ENCODE results near the gene PLA2G5. TPM values are rescaled to one million over a fixed set of nuclear protein-coding genes. Genes with fewer than 3 reads are reported as not detected.
A peak's percentile ranks its signal among the peaks of the same experiment; 100 is the strongest.
"Not testable (repeated sequence)": the region's sequence is repeated elsewhere in the genome, so short reads cannot be mapped to it uniquely, and the experiment has no call there.

The PLA2G5 gene
- total RNA-seq, 8 experiments from 2014 or later = 0.11 to 14.6 (median 0.55) TPM; not detected in 3

DNA sequence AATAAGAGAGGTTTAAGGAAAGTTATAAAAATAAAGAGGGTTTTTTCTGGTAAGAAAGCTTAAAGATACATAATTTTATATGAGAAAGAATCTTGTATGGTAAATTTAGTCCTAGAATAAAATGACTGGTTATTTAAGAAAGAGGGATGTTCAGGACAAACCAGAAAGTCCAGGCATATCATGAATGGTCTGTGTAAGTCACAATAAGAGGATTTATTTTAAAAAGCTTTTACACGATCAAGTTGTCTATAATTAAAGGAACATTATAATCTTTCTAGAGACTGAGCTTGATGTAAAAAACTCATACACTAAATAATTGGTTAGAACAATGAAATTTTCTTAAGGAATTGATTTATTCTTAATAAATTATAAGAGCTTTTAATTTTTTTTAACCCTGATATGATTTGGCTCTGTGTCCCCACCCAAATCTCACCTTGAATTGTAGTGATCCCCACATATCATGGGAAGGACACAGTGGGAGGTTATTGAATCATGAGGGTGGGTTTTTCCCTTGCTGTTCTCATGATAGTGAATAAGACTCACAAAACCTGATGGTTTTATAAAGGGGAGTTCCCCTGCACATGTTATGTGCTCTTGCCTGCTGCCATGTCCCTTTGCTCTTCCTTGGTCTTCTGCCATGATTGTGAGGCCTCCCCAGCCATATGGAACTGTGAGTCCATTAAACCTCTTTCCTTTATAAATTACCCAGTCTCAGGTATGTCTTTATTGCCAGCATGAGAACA, 20.8 kb upstream of the PLA2G5 start:
- H3K4me3 ChIP-seq; ATAC-seq (replicated peaks in 6 of 8); H3K27ac ChIP-seq; H3K4me1 ChIP-seq (replicated peaks in 1 of 2); in situ Hi-C loops (cut with MboI; ENCODE audit: low pct_unique_long_range_greater_than_20kb in 2 of 9, low sequenced_read_pairs in 9 of 9, unreplicated experiment in 9 of 9): not testable (repeated sequence)
- WGBS, 10 experiments = 20 to 89% (median 78%) methylated on average over 1 of the region's 1 CpG; no CpG with 5 or more reads in 2 of the 10 experiments

DNA sequence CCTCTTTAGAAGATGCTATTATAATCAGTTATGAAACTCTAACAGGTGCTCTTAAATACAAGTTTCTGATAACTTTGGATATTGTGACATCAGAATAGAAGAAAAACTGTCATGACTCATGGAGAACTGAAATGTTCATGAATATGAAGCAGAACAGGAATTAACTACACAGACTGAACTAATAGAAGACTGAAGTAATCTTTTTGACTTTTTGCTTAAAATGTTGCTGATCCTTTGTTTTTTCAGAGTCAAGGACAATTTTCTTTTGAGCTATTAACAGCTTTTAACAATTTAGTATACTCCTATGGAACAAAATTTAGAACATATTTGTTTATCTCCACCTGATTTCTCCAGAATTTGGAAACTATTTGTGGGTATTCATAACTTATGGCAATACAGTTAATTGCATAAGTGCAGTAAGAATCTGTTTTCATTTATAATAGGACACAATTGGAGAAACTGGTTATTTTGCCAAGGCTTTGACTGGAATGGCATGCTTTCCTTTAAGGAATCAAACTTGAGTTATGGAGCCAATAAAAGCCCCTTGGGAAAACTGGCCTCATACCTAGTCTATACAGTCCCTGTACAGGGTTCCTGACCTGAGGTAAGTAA, 18.7 kb upstream of the PLA2G5 start:
- Histone ChIP-seq H3K4me1 (replicated peaks in 1 of 2) (no peaks in the 10 kb centered on the region), H3K27ac (no peak overlapping the region), H3K4me3 (no peak overlapping the region)
- ATAC-seq (replicated peaks in 6 of 8) = no peak
- in situ Hi-C loops (cut with MboI; ENCODE audit: low pct_unique_long_range_greater_than_20kb in 2 of 9, low sequenced_read_pairs in 9 of 9, unreplicated experiment in 9 of 9) = no loop called here

DNA sequence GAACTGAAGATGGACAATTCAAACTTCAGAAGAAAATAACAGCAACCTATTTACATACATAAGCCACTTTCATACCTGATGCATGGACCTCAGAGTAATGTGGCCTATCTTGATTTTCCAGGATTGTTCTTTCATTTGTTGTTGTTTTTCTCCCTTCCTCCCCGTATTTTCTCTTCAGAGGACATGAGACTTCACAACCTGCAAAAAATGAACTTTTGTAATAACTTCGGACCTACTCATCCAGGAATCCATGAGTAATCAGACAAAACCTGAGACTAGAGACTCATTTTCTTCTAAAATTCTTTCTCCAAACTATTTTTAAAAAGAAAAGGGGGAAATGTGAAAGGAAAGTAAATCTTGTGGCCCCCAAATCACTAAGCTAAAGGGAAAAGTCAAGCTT, 17.6 kb upstream of the PLA2G5 start:
- WGBS, 10 experiments = 10 to 77% (median 51%) methylated on average over 1 to 2 of the region's 2 CpGs
- ATAC-seq (replicated peaks in 6 of 8) = no peak

DNA sequence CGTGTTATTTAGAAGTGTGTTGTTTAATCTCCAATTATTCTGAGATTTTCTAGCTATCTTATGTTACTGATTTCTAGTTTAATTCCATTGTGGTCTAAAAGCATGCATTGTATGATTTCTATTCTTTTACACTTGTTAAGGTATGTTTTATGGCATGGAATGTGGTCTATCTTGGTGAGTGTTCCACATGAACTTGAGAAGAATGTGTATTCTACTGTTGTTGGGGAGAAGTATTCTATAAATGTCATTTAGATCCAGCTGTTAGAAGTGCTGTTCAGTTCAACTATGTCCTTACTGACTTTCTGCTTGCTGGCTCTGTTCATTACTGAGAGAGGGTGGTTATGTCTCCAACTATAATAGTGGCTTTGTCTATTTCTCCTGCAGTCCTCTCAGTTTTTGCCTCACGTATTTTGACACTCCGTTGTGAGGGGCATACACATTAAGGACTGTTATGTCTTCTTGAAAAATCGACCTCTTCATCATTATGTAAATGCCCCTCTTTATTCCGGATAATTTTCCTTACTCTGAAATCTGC, 12.0 kb upstream of the PLA2G5 start:
- Histone ChIP-seq H3K4me1 (replicated peaks in 1 of 2) (no peaks in the 10 kb centered on the region), H3K27ac (no peak overlapping the region), H3K4me3 (no peak overlapping the region)
- no peak for ATAC-seq (replicated peaks in 6 of 8)
- WGBS, 10 experiments = 13 to 78% (median 56%) methylated on average over 2 to 5 of the region's 5 CpGs
- in situ Hi-C loops (cut with MboI; ENCODE audit: low pct_unique_long_range_greater_than_20kb in 2 of 9, low sequenced_read_pairs in 9 of 9, unreplicated experiment in 9 of 9) = no loop called here

More for the DNA sequence above, 17.6 kb upstream of the PLA2G5 start:
- Histone ChIP-seq H3K4me3 (no peak overlapping the region), H3K27ac (no peak overlapping the region), H3K4me1 (replicated peaks in 1 of 2) (no peaks in the 10 kb centered on the region)
- in situ Hi-C loops (cut with MboI; ENCODE audit: low pct_unique_long_range_greater_than_20kb in 2 of 9, low sequenced_read_pairs in 9 of 9, unreplicated experiment in 9 of 9) = no loop called here

DNA sequence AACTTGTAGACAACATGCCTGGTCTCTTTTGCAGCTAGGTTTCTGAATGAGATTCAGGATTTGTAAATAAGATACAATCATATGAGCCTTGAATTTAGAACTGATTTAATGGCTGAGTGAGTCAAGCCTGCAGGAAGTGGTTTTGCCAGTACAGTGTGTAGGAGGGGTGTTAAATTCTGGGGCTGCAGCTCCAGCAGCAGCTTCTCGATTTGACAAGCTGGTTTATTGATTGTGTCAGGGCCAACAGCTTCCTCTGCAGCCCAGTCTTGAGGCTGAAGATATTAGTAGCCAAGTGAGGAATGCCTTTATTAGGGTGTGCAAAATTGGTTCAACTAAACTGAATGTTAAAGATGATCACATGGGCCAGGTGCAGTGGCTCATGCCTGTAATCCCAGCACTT, 11.5 kb upstream of the PLA2G5 start:
- Histone ChIP-seq H3K27ac (no peak overlapping the region), H3K4me3 (no peak overlapping the region), H3K4me1 (replicated peaks in 1 of 2) (no peaks in the 10 kb centered on the region)
- 0 to 80% (median 41%) methylated on average over 1 of the region's 1 CpG; no CpG with 5 or more reads in 4 of the 10 experiments for WGBS, 10 experiments
- peak in 6 of 8 experiments; percentile 24 to 86 (median 80) for ATAC-seq (replicated peaks in 6 of 8)
- in situ Hi-C loops (cut with MboI; ENCODE audit: low pct_unique_long_range_greater_than_20kb in 2 of 9, low sequenced_read_pairs in 9 of 9, unreplicated experiment in 9 of 9) = no loop called here

DNA sequence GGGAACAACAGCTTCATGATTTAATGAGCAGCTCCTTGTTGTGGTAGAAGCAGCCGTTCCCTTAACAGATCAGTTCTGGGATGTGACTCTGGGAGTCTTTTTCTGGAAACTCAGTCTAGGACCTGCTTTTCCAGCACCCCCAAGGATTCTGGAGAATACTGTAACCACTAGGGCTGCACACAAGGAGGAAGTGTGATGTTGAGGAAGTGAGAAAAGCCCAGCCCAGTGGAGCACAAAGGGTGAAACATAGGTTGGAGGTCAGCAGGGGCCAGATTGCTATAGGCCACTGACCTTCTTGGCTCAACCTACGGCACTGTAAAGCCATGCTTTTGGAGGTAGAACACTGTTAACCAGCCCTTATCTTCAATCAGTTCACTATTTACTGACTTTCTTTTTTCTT, 10.1 kb upstream of the PLA2G5 start:
- Histone ChIP-seq H3K27ac (no peak overlapping the region), H3K4me1 (replicated peaks in 1 of 2) (no peaks in the 10 kb centered on the region), H3K4me3 (no peak overlapping the region)
- in situ Hi-C loops (cut with MboI; ENCODE audit: low pct_unique_long_range_greater_than_20kb in 2 of 9, low sequenced_read_pairs in 9 of 9, unreplicated experiment in 9 of 9) = no loop called here
- ATAC-seq (replicated peaks in 6 of 8) = no peak
- WGBS, 10 experiments = 86 to 100% (median 98%) methylated on average over 1 to 2 of the region's 2 CpGs; no CpG with 5 or more reads in 4 of the 10 experiments

DNA sequence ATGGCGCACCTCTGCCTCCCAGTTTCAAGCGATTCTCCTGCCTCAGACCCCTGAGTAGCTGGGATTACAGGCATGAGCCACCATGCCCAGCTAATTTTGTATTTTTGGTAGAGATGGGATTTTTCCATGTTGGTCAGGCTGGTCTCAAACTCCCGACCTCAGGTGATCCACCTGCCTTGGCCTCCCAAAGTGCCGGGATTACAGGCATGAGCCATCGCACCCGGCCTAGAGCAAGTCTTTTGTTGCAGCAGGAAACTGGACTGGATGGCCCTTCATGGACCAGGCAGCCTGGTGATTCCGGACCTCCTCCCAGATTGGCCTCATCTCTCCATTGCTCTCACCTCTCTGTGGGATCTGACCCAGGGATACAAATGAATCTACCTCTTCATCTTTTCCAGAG, 9.2 kb upstream of the PLA2G5 start:
- ATAC-seq (replicated peaks in 6 of 8); H3K4me3 ChIP-seq; in situ Hi-C loops (cut with MboI; ENCODE audit: low pct_unique_long_range_greater_than_20kb in 2 of 9, low sequenced_read_pairs in 9 of 9, unreplicated experiment in 9 of 9); H3K4me1 ChIP-seq (replicated peaks in 1 of 2); H3K27ac ChIP-seq: not testable (repeated sequence)
- 86 to 100% (median 98%) methylated on average over 1 to 5 of the region's 7 CpGs; no CpG with 5 or more reads in 4 of the 10 experiments for WGBS, 10 experiments

DNA sequence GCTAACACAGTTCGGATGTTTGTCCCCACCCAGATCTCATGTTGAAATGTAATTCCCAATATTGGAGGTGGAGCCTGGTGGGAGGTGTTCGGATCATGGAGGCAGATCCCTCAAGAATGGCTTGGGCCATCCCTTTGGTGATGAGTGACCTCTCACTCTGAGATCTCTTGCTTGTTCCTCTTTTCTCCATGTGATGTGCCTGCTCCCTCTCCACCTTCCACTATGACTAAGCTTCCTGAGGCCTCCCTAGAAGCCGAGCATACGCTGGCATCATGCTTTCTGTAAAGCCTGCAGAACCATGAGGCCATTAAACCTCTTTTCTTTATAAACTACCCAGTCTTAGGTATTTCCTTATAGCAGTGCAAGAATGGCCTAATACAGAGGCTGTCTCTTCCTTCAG, 8.1 kb upstream of the PLA2G5 start:
- in situ Hi-C loops (cut with MboI; ENCODE audit: low pct_unique_long_range_greater_than_20kb in 2 of 9, low sequenced_read_pairs in 9 of 9, unreplicated experiment in 9 of 9) = no loop called here

DNA sequence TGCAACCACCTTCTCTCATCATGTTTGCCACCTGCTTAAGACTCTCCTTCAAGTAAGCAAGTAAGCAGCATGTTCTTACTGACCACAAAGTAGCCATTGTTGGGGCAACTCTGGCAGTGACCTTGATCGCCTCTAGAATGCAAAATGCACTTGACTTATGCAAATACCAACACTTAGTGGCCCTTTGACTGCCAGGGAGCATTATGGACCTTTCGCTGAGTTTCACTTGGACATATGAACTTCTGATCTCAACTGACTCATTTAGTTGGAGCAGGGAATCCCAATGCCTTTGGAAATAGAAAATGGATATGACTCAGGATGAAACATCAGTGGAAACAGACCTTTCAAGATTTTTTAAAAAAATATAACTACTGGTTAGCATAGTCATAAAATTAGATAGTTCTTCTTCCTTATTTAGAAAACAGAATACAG, 6.1 kb upstream of the PLA2G5 start:
- in situ Hi-C loops (cut with MboI; ENCODE audit: low pct_unique_long_range_greater_than_20kb in 2 of 9, low sequenced_read_pairs in 9 of 9, unreplicated experiment in 9 of 9) = no loop called here
- ATAC-seq (replicated peaks in 6 of 8) = peak in 2 of 8 experiments; percentile 84 to 86
- Histone ChIP-seq H3K4me3 (no peak overlapping the region), H3K4me1 (replicated peaks in 1 of 2) (no peaks in the 10 kb centered on the region), H3K27ac (no peak overlapping the region)
- 0 to 84% (median 67%) methylated on average over 1 to 2 of the region's 2 CpGs; no CpG with 5 or more reads in 1 of the 10 experiments for WGBS, 10 experiments

More for the DNA sequence above, 8.1 kb upstream of the PLA2G5 start:
- 58 to 95% (median 88%) methylated on average over 3 to 4 of the region's 4 CpGs; no CpG with 5 or more reads in 3 of the 10 experiments for WGBS, 10 experiments
- H3K4me3 ChIP-seq = no peak overlapping the region
- no peaks in the 10 kb centered on the region for H3K4me1 ChIP-seq (replicated peaks in 1 of 2)
- ATAC-seq (replicated peaks in 6 of 8) = no peak
- H3K27ac ChIP-seq = no peak overlapping the region

DNA sequence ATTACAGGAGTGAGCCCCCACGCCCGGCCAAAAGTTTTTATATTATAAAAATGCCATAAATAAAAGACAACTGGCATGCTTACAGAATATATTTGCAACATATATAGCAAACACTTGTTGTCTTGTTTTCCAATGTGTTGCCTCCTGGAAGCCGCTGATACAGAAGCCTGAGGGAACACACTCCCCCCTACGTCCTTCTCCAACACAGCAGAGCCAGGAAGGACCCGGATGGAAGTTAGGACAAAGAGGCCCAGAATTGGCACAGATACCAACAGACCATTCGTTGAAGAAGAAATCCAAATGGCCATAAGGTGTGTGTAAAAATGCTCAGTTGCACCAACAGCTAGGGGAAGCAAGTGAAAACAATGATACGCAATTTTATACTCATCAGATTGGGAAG, 1.3 kb upstream of the PLA2G5 start:
- ATAC-seq (replicated peaks in 6 of 8) = no peak
- Histone ChIP-seq H3K4me3 (no peak overlapping the region), H3K27ac (no peak overlapping the region), H3K4me1 (replicated peaks in 1 of 2) (no peaks in the 10 kb centered on the region)
- WGBS, 10 experiments = 10 to 100% (median 90%) methylated on average over 1 to 7 of the region's 7 CpGs; no CpG with 5 or more reads in 3 of the 10 experiments
- in situ Hi-C loops (cut with MboI; ENCODE audit: low pct_unique_long_range_greater_than_20kb in 2 of 9, low sequenced_read_pairs in 9 of 9, unreplicated experiment in 9 of 9) = no loop called here

DNA sequence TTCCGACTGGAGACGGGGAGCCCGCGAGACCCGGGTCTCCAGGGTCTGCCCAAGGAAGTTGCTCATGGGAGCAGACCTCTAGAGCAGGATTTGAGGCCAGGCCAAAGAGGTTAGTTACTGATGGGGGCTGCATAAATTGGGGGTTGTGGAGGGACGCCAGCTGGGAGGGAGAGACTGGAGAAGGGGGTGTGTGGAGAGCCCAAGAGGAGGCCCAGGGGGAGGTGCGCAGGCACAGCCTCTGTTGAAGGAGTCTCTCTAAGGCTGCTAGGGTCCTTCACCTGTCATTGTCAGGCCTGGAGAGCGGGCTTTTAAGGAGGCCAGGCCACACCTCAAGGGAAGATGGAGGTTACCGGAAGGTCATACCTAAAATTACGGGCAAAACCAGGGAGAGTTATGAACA, 363 bp downstream of the PLA2G5 start:
- H3K27ac ChIP-seq = no peak overlapping the region
- H3K4me1 ChIP-seq (replicated peaks in 1 of 2) = no peaks in the 10 kb centered on the region
- no peak for ATAC-seq (replicated peaks in 6 of 8)
- H3K4me3 ChIP-seq = no peak overlapping the region
- 67 to 100% (median 85%) methylated on average over 1 to 4 of the region's 10 CpGs; no CpG with 5 or more reads in 5 of the 10 experiments for WGBS, 10 experiments
- in situ Hi-C loops (cut with MboI; ENCODE audit: low pct_unique_long_range_greater_than_20kb in 2 of 9, low sequenced_read_pairs in 9 of 9, unreplicated experiment in 9 of 9) = no loop called here

DNA sequence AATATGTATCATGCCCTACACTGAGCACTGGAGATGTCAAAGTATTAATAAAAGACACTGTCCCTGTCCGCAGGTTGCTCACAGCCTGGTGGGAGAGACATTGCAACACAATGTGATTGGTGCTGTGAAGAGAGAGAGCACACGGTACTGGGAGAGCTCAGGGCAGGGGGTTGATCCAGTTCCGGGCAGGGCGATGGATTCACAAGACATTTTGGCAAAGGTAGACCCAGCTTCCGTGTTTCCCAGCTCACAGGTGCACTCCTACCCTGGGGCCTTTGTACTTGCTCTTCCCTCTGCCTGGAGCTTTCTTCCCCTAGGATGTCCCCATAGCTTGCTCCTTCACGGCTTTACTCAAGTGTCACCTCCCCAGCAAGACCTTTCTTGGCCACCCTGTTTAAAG, 1.4 kb downstream of the PLA2G5 start:
- Histone ChIP-seq H3K27ac (no peak overlapping the region), H3K4me3 (no peak overlapping the region), H3K4me1 (replicated peaks in 1 of 2) (no peaks in the 10 kb centered on the region)
- no peak for ATAC-seq (replicated peaks in 6 of 8)
- in situ Hi-C loops (cut with MboI; ENCODE audit: low pct_unique_long_range_greater_than_20kb in 2 of 9, low sequenced_read_pairs in 9 of 9, unreplicated experiment in 9 of 9) = no loop called here
- WGBS, 10 experiments = 33 to 100% (median 80%) methylated on average over 1 to 6 of the region's 6 CpGs; no CpG with 5 or more reads in 4 of the 10 experiments

DNA sequence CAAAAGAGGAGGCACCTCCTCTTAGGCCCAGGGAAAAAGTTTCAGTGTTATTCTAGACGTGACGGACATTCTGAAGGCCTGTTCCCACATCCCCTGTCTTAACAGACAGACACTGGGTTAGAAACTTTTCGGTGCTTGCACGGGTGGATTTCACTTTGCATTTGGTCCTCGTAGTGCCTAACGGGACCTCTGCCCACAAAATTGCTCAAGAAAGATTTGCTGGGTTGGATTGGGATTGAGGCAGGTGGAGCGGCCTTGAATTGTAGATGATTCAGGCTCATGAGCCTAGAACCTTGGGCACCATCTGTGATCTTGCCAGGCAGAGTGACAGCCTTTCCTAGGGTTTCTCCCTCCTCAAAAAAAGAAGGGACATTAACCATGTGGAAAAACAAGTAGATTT, 2.8 kb downstream of the PLA2G5 start:
- WGBS, 10 experiments = 0 to 85% (median 76%) methylated on average over 1 to 7 of the region's 7 CpGs
- H3K27ac ChIP-seq = no peak overlapping the region
- H3K4me3 ChIP-seq = no peak overlapping the region
- no peak for ATAC-seq (replicated peaks in 6 of 8)
- no peaks in the 10 kb centered on the region for H3K4me1 ChIP-seq (replicated peaks in 1 of 2)
- in situ Hi-C loops (cut with MboI; ENCODE audit: low pct_unique_long_range_greater_than_20kb in 2 of 9, low sequenced_read_pairs in 9 of 9, unreplicated experiment in 9 of 9) = no loop called here
